COR-L47 (cell line): ENCODE measurements around the gene KCNMB1.
A peak's percentile ranks its signal among the peaks of the same experiment; 100 is the strongest.
"Not testable (repeated sequence)": the region's sequence is repeated elsewhere in the genome, so short reads cannot be mapped to it uniquely, and the experiment has no call there.

Experiments used
- DNase-seq: peaks from one replicate; lab custom pipeline; 2025; lab: John Stamatoyannopoulos, UW

KCNMB1 gene

DNA sequence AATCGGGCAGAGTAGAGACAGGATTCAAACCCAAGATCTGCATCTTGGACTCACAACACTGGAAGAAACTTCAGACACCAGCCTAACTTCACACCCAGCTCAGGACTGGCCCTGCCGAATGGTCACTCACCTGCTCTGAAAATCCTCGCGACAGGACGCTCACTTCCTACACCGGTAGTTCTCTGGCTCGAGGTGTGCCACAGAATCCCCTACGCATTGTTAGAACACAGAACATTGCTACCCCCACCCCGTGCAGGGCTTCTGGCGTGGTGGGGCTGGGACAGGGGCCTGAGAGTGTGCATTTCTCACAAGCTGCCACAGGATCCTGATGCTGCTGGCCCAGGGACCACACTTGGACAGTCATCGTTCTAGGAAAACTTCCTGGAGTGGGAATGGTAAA, 12.1 kb downstream of the KCNMB1 start:
- no peak for DNase-seq

DNA sequence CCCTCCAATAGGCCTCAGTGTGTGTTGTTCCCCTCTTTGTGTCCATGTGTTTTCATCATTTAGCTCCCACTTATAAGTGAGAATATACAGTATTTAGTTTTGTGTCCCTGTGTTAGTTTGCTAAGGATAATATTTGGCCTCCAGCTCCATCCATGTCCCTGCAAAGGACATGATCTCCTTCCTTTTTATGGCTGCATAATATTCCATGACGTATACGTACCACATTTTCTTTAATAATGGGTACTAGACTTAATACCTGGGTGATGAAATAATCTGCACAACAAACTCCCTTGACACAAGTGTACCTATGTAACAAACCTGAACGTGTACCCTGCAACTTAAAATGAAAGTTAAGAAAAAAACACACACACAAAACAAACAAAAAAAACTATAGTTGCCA, 12.6 kb downstream of the KCNMB1 start:
- DNase-seq, result not testable (repeated sequence)

DNA sequence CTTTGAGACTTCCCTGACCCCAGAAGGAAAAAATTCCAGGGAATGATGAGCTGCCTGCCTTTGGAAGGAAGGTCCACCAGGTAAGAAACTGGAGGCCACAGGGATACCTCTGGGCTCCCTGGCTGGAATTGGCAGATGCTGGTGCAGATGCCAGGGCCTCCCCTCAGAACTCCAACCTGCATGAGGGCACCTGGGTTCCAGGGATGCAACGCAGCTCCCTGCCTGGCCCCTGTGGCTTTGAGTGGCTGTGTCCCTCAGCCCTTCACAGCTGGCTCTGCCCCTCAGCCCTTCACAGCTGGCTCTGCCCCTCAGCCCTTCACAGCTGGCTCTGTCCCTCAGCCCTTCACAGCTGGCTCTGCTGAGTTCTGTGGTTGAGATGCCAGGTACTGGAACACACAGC, 13.9 kb downstream of the KCNMB1 start:
- DNase-seq, result no peak

DNA sequence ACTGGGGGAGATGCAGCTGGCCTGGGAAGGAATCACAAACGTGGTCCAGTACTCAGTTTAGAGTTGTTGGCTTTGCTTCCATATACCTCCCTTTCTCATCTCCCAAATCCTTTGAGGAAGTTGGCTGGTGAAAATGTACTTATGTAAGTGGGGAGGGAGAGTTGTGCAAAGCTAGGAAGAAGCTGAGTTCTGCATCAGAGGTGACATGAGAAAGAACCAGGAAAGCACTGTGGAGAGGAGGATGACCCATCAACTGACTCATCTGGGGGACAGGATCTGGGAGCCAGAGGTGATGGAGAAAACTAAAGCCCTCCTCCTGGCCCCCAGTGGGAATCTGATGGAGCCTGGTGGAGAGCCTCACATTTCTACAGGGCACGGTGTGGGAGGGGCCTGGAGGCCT, 16.2 kb downstream of the KCNMB1 start:
- no peak for DNase-seq

- DNase-seq, result no peak
Measured at GRCh38 chr5:170368586-170368985, 20.6 kb downstream of the KCNMB1 start.

GRCh38 chr5:170366276-170366675, 22.9 kb downstream of the KCNMB1 start:
- DNase-seq, result no peak

- no peak for DNase-seq
Measured at GRCh38 chr5:170365831-170366230, 23.3 kb downstream of the KCNMB1 start.

GRCh38 chr5:170365011-170365410, 24.2 kb downstream of the KCNMB1 start:
- DNase-seq, result no peak

GRCh38 chr5:170363671-170364070, 25.5 kb downstream of the KCNMB1 start:
- no peak for DNase-seq

- no peak for DNase-seq
Measured at GRCh38 chr5:170362656-170363055, 26.5 kb downstream of the KCNMB1 start.

GRCh38 chr5:170362102-170362501, 27.1 kb downstream of the KCNMB1 start:
- no peak for DNase-seq

GRCh38 chr5:170361616-170362015, 27.6 kb downstream of the KCNMB1 start:
- DNase-seq, result no peak

- no peak for DNase-seq
Measured at GRCh38 chr5:170361116-170361515, 28.1 kb downstream of the KCNMB1 start.

- DNase-seq, result no peak
Measured at GRCh38 chr5:170360709-170361108, 28.5 kb downstream of the KCNMB1 start.

DNA sequence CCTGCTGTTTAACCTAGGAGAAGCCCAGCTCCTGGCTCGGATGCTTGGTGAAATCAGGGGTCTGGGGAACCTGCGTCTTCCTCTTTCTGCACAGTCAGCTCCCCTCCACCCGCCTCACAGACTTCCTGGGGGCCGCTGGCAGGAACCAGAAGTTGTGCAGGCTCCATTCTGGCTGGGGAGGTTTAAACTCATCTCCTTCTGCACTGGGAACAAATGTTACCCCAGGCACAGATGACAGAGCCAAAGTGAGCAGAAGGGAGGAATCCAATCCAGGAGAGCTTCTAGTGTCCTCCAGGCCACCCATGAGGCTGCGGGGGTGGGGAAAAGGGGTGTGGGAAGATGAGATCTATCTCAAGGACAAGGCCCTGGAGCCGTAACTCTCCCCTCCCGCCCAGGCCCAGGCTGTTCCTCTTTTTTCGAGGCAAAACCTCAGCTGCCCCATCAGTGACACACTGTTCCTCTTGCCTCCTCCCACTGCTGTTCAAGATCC, 31.2 kb downstream of the KCNMB1 start:
- DNase-seq, result no peak

- peak; percentile 77 for DNase-seq
Measured at GRCh38 chr5:170355601-170356098, 33.5 kb downstream of the KCNMB1 start.

DNA sequence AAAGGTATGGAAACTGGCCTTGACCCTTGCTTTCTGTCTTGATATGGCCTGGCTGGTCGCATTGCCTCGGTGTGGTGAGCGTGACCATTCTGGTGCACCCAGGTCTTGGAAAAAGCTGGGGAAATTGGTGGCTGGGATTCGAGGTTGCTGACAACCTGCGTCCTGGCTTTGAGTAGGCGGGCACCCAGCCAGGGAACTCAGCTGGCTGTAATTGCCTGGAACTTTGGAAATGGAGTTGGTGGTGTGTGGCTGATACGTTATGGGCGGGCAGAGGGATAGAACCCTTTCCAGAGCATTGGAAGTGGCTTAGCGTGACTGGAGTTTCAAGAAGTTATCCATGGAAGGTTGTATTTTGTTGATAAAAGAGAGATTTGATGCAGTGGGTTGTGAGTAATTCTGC, 35.2 kb downstream of the KCNMB1 start:
- no peak for DNase-seq

DNA sequence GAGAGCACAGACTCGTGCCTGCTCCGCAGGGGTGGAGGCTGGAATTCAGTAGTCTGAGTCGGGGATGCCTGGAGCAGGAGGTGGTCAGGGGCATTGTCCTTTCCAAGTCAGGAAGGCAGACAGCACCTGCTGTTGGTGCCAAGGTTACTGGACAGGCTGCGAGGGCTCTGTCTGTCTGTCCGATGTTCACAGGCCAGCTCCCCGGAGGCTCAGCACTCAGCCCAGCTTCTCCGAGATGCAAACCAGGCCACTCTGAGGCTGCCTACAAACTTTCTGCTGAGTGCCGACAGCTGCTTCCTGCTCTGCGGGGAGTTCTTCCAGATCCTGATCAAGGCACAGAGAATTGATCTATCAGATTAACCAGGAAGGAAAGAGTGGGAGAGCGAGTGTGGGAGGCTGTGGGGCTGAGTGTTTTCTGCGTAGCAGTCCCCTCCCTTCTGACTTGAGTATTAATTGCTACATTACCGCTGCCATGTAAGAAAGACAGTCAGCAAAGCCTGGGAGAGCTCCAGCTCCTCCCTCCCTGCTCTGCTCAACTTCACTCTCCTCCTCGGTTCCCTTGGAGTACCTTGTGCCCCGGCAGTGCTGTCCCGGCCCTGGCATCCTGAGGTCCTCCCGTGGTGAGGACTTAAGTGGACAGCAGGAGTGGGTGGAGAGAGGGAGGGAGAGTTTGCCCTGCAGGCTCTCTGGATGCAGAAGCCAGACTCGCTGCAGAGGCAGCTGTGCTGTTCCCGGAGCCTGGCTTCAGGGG, 36.0 kb downstream of the KCNMB1 start:
- DNase-seq, result no peak

GRCh38 chr5:170348137-170348633, 41.0 kb downstream of the KCNMB1 start:
- no peak for DNase-seq

GRCh38 chr5:170347022-170347567, 42.1 kb downstream of the KCNMB1 start:
- DNase-seq, result no peak

DNA sequence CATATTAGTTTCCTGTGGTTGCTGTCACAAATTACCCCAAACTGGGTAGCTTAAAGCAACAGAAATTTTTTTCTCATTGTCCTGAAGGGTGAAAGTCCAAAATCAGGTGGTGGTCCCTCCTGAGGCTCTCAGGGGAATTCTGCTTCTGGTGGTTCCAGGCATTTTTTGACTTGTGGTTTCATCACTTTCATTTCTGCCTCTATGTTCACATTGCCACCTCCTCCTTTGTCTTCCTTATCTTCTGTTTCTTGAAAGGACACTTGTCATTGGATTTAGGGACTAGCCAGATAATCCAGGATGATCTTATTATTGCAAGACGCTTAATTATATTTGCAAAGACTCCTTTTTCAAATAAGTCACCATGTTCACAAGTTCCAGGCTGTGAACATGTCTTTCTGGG, 43.2 kb downstream of the KCNMB1 start:
- no peak for DNase-seq

GRCh38 chr5:170343177-170343576, 46.0 kb downstream of the KCNMB1 start:
- DNase-seq, result no peak

DNA sequence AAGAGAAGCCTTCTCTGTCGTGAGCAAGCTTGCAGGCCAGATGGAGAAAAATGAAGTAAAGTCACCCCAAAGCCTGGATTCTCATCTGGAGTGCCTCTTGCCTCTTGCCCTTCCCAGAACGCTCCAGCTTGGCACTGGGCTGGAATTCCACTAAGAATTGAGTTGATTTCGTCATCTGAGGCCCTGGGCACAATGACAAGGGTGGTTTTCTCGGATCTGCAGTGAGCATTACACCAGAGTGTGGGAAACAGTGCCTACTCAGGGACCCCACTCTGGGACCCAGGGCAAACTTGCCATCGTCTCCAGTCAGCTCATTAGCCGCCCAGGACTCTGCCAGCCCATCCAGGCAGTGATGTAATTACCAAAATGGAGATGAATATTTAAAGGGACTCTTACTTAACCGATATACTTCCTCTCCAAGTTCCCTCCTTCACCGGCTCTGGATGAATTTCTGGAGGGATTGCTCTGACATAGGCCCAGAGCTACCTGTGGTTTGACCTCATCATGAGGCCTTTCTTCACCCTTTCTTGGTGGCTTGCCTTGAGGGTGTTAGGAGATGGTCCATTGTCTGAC, 46.9 kb downstream of the KCNMB1 start:
- DNase-seq, result no peak
